Aorta (tissue), 5 donors: ENCODE measurements around the gene CD44. TPM values are rescaled to one million over a fixed set of nuclear protein-coding genes. Genes with fewer than 3 reads are reported as not detected.
A peak's percentile ranks its signal among the peaks of the same experiment; 100 is the strongest.

Experiments
- ATAC-seq: fragments of 200-7000 bp; cut with Tn5 transposase; one replicate; pipeline ENCODE4 v1.9.1; 2022; ENCODE audit warnings: moderate library complexity; ENCODE audit not compliant: low FRiP score
- DNase-seq, 2 donors: peaks; one replicate each; pipeline ENCODE4 v3.0.0-alpha.2; 2020
- H3K27ac ChIP-seq, 2 donors: one replicate each; pipeline ENCODE4 v1.5.1; 2013; ENCODE audit warnings: low read length in 2 of 2, mild to moderate bottlenecking in 2 of 2, moderate library complexity in 2 of 2, control low read depth in 1 of 2, inconsistent platforms in 1 of 2, low read depth in 1 of 2
- H3K27me3 ChIP-seq, 2 donors: one replicate each; pipeline ENCODE4 v1.6.1; 2013; ENCODE audit warnings: control low read depth in 1 of 2, low read length in 1 of 2, mild to moderate bottlenecking in 1 of 2, moderate library complexity in 1 of 2; ENCODE audit not compliant: insufficient read depth in 2 of 2, control insufficient read depth in 1 of 2
- H3K36me3 ChIP-seq, 2 donors: one replicate each; pipeline ENCODE4 v1.6.1; 2013; ENCODE audit warnings: control low read depth in 1 of 2, low read length in 1 of 2, mild to moderate bottlenecking in 1 of 2; ENCODE audit not compliant: insufficient read depth in 2 of 2, control insufficient read depth in 1 of 2
- H3K4me1 ChIP-seq, 2 donors: one replicate each; pipeline ENCODE4 v1.6.1; 2013; ENCODE audit warnings: low read length in 2 of 2, control low read depth in 1 of 2, mild to moderate bottlenecking in 1 of 2, moderate library complexity in 1 of 2; ENCODE audit not compliant: insufficient read depth in 2 of 2, control insufficient read depth in 1 of 2
- H3K4me3 ChIP-seq, 2 donors: one replicate each; pipeline ENCODE4 v1.5.1; 2013; ENCODE audit warnings: low read length in 2 of 2, control low read depth in 1 of 2, mild to moderate bottlenecking in 1 of 2
- H3K9me3 ChIP-seq: one replicate; pipeline ENCODE4 v1.6.1; 2013; ENCODE audit warnings: mild to moderate bottlenecking, low read length; ENCODE audit not compliant: control insufficient read depth
- WGBS, 2 donors: extraction: QIAGEN DNeasy Blood & Tissue Kit; methylation state at CpG; one replicate each; pipeline ENCODE4 v1.1.7; 2013; 5-methylcytosine and 5-hydroxymethylcytosine counted together
- intact Hi-C, 2 donors: fragments of 100-400 bp; cut with DNase I; formaldehyde crosslinking; loops; one replicate each; pipeline versions ENCODE4 v1.14.2 to v1.15.0; 2022
- polyA plus RNA-seq, 2 donors: library from polyadenylated mRNA; stranded (reverse); fragments of 200-250 nt; gene quantifications; one replicate each; pipeline ENCODE4 v1.2.3, GENCODE V29; 2013
- total RNA-seq, 2 donors: library from RNA; stranded (reverse); fragmentation: NEBNext Ultra II Directional; extraction: Animal tissue kit (Norgen Biotek cat#: 25700); gene quantifications; one replicate each; pipeline ENCODE4 v1.2.1, GENCODE V29; 2021
- donor health status: healthy with polysubstance abuse.
- donor health status: Bipolar disorder and iron deficiency.
- donor health status: DM: no; HTN: no; CAD: no.
- donor health status: DM: no; HTN: no; CAD: no.
- donor health status: DM: yes; HTN: yes; CAD: no.

CD44 gene
- total and polyA plus RNA-seq, 4 donors: 70.0 to 462 (median 217) TPM

DNA sequence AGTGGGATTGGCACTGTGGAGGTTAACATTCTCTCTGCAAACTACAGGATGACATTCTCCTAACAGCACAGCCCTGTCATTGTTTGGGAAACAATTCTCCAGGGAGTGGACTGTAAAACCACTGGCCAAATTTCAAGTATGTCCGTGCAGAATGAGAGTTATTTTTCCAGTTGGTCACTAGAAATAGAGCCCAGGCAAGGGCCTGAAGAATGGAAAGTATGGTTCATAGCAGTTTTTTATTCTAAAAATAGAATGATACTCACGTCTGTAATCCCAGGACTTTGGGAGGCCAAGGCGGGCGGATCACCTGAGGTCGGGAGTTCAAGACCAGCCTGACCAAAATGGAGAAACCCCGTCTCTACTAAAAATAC lies 39.0 kb upstream of the CD44 start:
- ATAC-seq: peak; percentile 91
- DNase-seq: peak in 1 of 2 donors; percentile 75
- intact Hi-C loops: loop anchor here (5.0 kb wide), 3 partner anchors 37 to 267 kb away; partner anchors contain the start of gene CD44 (in 1 of the 2)
- Histone ChIP-seq H3K9me3 (no peaks in the 10 kb centered on the region), H3K36me3 (no peaks in the 10 kb centered on the region), H3K4me1 (peaks cover 9 to 10% of the 10 kb centered on the region in 2 donors), H3K27ac (peak overlapping the region; percentile 12 to 93), H3K27me3 (no peaks in the 10 kb centered on the region), H3K4me3 (no peak overlapping the region)
- 3% methylated on average over 6 of the region's 6 CpGs for WGBS, 2 donors

DNA sequence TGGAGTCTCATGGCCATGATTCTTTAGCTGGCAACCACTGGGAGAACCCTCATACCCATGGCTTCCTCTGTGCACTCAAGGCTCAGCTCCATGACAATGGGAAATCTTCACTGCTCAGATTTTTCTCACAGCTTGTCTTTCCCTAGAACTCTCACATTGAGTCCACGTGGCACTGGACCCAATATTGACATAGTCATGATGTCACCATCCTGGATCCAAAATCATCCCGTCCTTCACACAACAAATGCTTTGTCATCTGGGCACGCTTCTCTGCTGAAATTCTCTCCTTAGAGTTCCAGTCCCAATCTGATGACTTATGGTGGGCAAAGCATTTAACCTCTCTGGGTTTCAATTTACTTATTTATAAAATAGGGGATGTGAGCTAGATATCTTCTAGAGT lies 37.7 kb upstream of the CD44 start:
- H3K27me3 ChIP-seq: no peaks in the 10 kb centered on the region
- ATAC-seq (no peak), DNase-seq (no peak)
- no peaks in the 10 kb centered on the region for H3K36me3 ChIP-seq
- intact Hi-C loops: loop anchor here (5.0 kb wide), 3 partner anchors 36 to 266 kb away; partner anchors contain the start of gene CD44 (in 1 of the 2)
- peak overlapping the region in 1 of 2 donors; percentile 92 for H3K27ac ChIP-seq
- no peaks in the 10 kb centered on the region for H3K9me3 ChIP-seq
- H3K4me3 ChIP-seq: no peak overlapping the region
- 9 to 23% methylated on average over 3 of the region's 3 CpGs for WGBS, 2 donors
- H3K4me1 ChIP-seq: peaks cover 10 to 14% of the 10 kb centered on the region in 2 donors

DNA sequence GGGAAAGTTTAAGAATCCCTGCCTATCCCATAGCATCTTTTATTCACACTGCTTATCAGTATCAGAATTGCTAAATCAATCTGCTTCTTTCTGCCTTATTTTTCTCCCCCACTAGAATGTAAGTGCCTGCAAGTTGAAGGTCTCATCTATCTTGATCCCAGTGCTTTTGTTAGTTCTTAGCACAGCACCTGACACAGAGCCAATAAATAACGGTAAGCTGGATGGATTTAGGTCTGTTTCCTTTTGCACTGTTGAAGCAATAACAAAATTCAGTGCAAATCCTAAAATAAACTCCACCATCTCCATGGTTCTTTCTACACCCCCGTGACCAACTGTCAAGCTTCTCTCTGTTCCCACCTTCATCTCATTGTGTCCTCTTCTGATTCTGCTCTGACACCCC lies 36.7 kb upstream of the CD44 start:
- Histone ChIP-seq H3K4me3 (no peak overlapping the region), H3K4me1 (peaks cover 10 to 14% of the 10 kb centered on the region in 2 donors), H3K27ac (peak overlapping the region; percentile 61 to 85), H3K9me3 (no peaks in the 10 kb centered on the region), H3K27me3 (no peaks in the 10 kb centered on the region), H3K36me3 (no peaks in the 10 kb centered on the region)
- no peak for DNase-seq
- WGBS, 2 donors: 13 to 15% methylated on average over 2 of the region's 2 CpGs
- intact Hi-C loops: loop anchor here (5.0 kb wide), 3 partner anchors 35 to 265 kb away; partner anchors contain the start of gene CD44 (in 1 of the 2)
- no peak for ATAC-seq

DNA sequence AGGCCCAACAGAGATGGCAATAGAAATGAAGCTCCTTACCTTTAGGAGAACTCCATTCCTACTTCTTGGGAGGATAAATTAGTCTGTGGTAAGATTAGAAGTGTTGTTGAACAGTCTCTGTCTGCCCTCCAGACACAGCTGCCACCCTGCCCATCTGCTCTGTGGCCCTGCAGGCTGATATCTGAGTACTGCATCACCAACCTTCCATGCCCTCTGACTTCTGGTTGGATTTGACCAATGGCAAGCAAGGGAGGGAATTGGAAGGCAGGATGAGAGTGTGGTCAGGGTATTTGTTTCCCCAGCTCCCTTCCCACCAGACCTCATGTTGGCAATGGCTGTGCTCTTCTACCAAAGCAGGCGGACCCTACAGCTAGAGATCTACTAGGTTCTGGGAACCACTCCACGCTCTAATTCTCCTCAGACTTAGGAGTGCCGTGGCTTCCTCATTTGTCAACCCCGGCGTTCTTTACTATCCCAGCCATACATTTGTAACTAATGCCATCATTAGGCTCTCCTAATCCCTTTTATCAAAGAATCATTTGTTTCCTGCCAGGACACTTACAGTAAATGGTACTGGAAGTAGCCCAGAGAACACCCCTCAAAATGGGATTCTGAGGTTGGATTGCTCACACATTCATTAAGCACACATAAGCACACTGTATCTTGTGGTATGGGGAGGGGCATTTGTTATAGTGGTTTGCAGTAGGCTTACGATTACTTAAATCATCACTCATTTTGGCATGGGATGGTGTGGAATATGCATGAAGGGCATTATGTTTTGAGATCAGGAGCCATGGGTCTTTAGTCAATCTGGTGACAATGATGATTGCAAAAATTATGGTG lies 35.4 kb upstream of the CD44 start:
- 95 to 97% methylated on average over 6 of the region's 6 CpGs for WGBS, 2 donors
- peak overlapping the region in 1 of 2 donors; percentile 80 for H3K27ac ChIP-seq

DNA sequence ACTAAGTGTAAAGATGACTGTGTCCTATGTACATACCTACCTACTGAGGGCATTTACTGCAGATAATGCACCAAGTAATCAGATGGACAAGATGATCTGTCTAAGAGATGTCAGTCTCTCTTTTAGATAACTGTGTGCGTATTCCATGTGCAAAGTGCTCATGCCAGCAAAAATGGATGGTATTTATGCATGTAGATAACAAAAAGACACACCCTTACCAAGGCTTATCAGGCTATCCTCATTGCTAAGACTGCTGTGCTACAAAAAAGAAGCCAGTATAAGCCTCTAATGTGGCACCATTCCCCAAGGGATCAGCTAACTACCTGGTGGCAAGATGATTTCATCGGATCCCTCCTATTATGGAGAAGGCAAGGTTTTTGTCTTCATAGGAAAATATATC lies 34.3 kb upstream of the CD44 start:
- 77 to 79% methylated on average over 2 of the region's 2 CpGs for WGBS, 2 donors
- peaks cover 5 to 14% of the 10 kb centered on the region in 2 donors for H3K4me1 ChIP-seq
- intact Hi-C loops: loop anchor here (5.0 kb wide), 3 partner anchors 33 to 263 kb away; partner anchors contain the start of gene CD44 (in 1 of the 2)
- ATAC-seq: no peak
- H3K4me3 ChIP-seq: no peak overlapping the region
- H3K9me3 ChIP-seq: no peaks in the 10 kb centered on the region
- no peaks in the 10 kb centered on the region for H3K36me3 ChIP-seq
- peak overlapping the region; percentile 26 to 32 for H3K27ac ChIP-seq
- no peaks in the 10 kb centered on the region for H3K27me3 ChIP-seq
- DNase-seq: no peak

More for the DNA sequence above, 35.4 kb upstream of the CD44 start:
- DNase-seq (no peak), ATAC-seq (no peak)
- intact Hi-C loops: loop anchor here (5.0 kb wide), 3 partner anchors 34 to 264 kb away; partner anchors contain the start of gene CD44 (in 1 of the 2)
- H3K27me3 ChIP-seq: no peaks in the 10 kb centered on the region
- H3K4me3 ChIP-seq: no peak overlapping the region
- no peaks in the 10 kb centered on the region for H3K36me3 ChIP-seq
- H3K4me1 ChIP-seq: peaks cover 10 to 14% of the 10 kb centered on the region in 2 donors
- no peaks in the 10 kb centered on the region for H3K9me3 ChIP-seq

DNA sequence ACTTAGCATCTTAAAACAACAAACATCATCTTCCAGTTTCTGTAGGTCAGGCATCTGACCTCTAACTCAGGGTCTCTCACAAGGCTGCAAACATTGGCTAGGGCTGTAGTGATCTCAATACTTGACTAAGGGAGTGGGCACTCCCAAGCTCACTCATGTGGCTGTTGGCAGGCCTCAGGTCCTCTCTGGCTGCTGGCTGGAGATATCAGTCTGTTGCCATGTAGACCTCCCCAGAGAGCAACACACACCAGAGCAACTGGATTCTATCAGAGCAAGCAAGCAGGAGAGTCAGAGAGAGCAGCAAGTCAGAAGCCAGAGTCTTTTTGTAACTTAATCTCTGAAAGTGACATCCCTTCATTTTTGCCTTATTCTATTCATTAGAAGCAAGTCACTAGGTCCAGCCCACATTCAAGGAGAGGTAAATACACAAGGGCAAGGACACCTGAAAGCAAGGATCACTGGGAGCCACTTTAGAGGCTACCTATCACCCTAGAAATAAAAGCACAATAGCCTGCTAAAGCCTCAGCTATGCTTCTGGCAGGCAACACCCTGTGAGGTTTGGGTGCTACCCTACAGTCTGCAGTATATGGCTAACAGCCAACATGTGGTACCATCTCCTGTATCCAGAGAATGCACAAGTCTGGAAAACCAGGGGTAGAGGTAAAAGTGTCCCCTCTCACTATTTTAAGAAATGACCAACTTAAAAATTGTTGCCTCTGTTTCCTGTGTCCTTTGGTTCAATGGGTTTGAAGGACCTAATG lies 33.5 kb upstream of the CD44 start:
- DNase-seq (peak; percentile 74 to 85), ATAC-seq (peak; percentile 70)
- Histone ChIP-seq H3K4me1 (peaks cover 4 to 13% of the 10 kb centered on the region in 2 donors), H3K4me3 (no peak overlapping the region), H3K9me3 (no peaks in the 10 kb centered on the region), H3K27me3 (no peaks in the 10 kb centered on the region), H3K27ac (peak overlapping the region; percentile 22 to 88), H3K36me3 (no peaks in the 10 kb centered on the region)
- intact Hi-C loops: no loop called here

DNA sequence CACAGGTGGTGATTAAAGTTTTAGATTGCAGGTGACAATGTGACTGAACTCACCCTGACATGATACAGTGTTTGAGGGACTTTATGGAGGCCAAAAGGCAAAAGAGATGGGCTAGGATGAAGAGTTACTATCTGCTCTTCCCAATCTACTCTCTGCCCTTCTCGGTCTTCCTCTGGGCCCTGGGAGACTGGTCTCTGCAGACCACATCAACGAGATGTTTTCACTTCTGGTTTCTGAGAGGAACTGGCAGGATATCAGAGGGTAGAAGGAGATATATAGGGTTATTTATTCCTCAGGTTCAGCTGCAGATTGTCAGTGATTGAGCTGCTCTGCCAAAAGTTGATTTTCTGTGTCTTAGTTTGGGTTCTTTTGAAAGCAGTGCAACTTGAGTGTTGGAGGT lies 32.4 kb upstream of the CD44 start:
- no peak for ATAC-seq
- peaks cover 4 to 8% of the 10 kb centered on the region in 2 donors for H3K4me1 ChIP-seq
- no peaks in the 10 kb centered on the region for H3K36me3 ChIP-seq
- intact Hi-C loops: no loop called here
- no peaks in the 10 kb centered on the region for H3K27me3 ChIP-seq
- no peaks in the 10 kb centered on the region for H3K9me3 ChIP-seq
- no peak overlapping the region for H3K27ac ChIP-seq
- WGBS, 2 donors: 92 to 94% methylated on average over 2 of the region's 2 CpGs
- no peak overlapping the region for H3K4me3 ChIP-seq
- no peak for DNase-seq

DNA sequence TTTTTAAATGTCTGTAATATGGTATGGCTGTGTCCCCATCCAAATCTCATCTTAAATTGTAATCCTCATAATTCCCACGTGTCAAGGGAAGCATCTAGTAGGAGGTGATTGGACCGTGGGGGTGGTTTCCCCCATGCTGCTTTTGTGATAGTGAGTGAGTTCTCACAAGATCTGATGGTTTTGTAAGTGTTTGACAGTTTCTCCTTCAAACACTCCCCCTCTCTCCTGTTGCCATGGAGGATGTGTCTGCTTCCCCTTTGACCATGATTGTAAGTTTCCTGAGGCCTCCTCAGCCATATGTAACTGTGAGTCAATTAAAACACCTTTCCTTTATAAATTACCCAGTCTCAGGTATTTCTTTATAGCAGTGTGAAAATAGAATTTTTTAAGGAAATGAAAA lies 31.1 kb upstream of the CD44 start:
- Histone ChIP-seq H3K4me1 (peaks cover 0 to 8% of the 10 kb centered on the region in 2 donors), H3K27ac (no peak overlapping the region), H3K4me3 (no peak overlapping the region), H3K36me3 (no peaks in the 10 kb centered on the region), H3K9me3 (no peaks in the 10 kb centered on the region), H3K27me3 (no peaks in the 10 kb centered on the region)
- intact Hi-C loops: no loop called here
- DNase-seq (no peak), ATAC-seq (no peak)
- 86 to 89% methylated on average over 2 of the region's 2 CpGs for WGBS, 2 donors
